K562 (cell line): Measurements from ENCODE around the gene RGL2. TPM values are rescaled to one million over a fixed set of nuclear protein-coding genes. Genes with fewer than 3 reads are reported as not detected.

ENCODE experiments used
- CBFA2T3 ChIP-seq: fragments of 450-650 bp; IDR thresholded peaks from 2 replicates; pipeline ENCODE4 v1.6.1; 2017
- CBX8 ChIP-seq: fragments of 200-600 bp; sonication (generic); IDR thresholded peaks from 2 replicates; pipeline ENCODE4 v1.6.1; 2012; ENCODE audit warnings: borderline replicate concordance, mixed run types, low read depth, mild to moderate bottlenecking, moderate library complexity, mixed read lengths, low read length, control low read depth, inconsistent platforms; ENCODE audit not compliant: poor library complexity, severe bottlenecking; ENCODE audit errors: extremely low read depth
- CC2D1A ChIP-seq: fragments of 450-650 bp; IDR thresholded peaks from 2 replicates; pipeline ENCODE4 v1.6.1; 2017; ENCODE audit warnings: mild to moderate bottlenecking
- DIDO1 ChIP-seq: fragments of 450-650 bp; IDR thresholded peaks from 2 replicates; pipeline ENCODE4 v1.6.1; 2016; ENCODE audit warnings: low read depth, missing biosample characterization, missing genetic modification characterization
- EGR1 ChIP-seq: fragments of 450-650 bp; conservative IDR thresholded peaks from 2 replicates; pipeline ENCODE4 v1.6.1; 2017; ENCODE audit warnings: mild to moderate bottlenecking
- GTF2E2 ChIP-seq: fragments of 200-800 bp; sonication (Bioruptor generic); IDR thresholded peaks from 2 replicates; pipeline ENCODE4 v1.6.1; 2016; ENCODE audit warnings: missing genetic modification characterization, missing compliant biosample characterization
- GTF2F1 ChIP-seq: IDR thresholded peaks from 2 replicates; pipeline ENCODE4 v1.6.1; 2011; ENCODE audit warnings: low read depth, low read length, improper control_type of control experiment
- HNRNPUL1 ChIP-seq: fragments of 200-400 bp; formaldehyde crosslinking; IDR thresholded peaks from 2 replicates; pipeline ENCODE4 v1.6.1; 2017; ENCODE audit warnings: low read length
- ILK ChIP-seq: fragments of 450-650 bp; IDR thresholded peaks from 2 replicates; pipeline ENCODE4 v1.6.1; 2016; ENCODE audit warnings: missing genetic modification characterization, low read depth, mild to moderate bottlenecking, missing compliant biosample characterization, moderate library complexity, borderline replicate concordance
- JUN ChIP-seq, 2 experiments: sonication (generic) in 1 of 2; formaldehyde crosslinking in 1 of 2; IDR thresholded peaks; 2 replicates each; pipeline versions ENCODE4 v1.6.1 to v1.8.0; 2012 to 2022; ENCODE audit warnings: borderline replicate concordance in 2 of 2, mild to moderate bottlenecking in 2 of 2, improper control_type of control experiment in 1 of 2, low read depth in 1 of 2, low read length in 1 of 2, missing genetic modification reagents in 1 of 2
- MAZ ChIP-seq, 2 experiments: fragments of 450-650 bp in 1 of 2; sonication (generic) in 1 of 2; formaldehyde crosslinking; IDR thresholded peaks in 1 of 2; conservative IDR thresholded peaks in 1 of 2; 2 replicates each; pipeline versions ENCODE4 v1.4.0 to v1.5.0; 2020; ENCODE audit warnings: mild to moderate bottlenecking in 1 of 2, missing genetic modification reagents in 1 of 2
- MIER1 ChIP-seq: fragments of 450-650 bp; IDR thresholded peaks from 2 replicates; pipeline ENCODE4 v1.6.1; 2016; ENCODE audit warnings: antibody characterized with exemption, mild to moderate bottlenecking, low read depth
- MXI1 ChIP-seq: IDR thresholded peaks from 2 replicates; pipeline ENCODE4 v1.6.1; 2011; ENCODE audit warnings: low read depth, mild to moderate bottlenecking, improper control_type of control experiment, low read length
- OTX1 ChIP-seq: fragments of 450-650 bp; formaldehyde crosslinking; IDR thresholded peaks from 2 replicates; pipeline ENCODE4 v1.4.0; 2022; ENCODE audit warnings: mild to moderate bottlenecking
- POLR2G ChIP-seq: fragments of 200-400 bp; formaldehyde crosslinking; IDR thresholded peaks from 2 replicates; pipeline ENCODE4 v1.6.1; 2017; ENCODE audit warnings: low read depth, mild to moderate bottlenecking, antibody characterized with exemption, low read length, moderate library complexity
- WHSC1 ChIP-seq: IDR thresholded peaks from one replicate; pipeline ENCODE4 v1.6.1; 2012; ENCODE audit warnings: low read length, control low read depth, inconsistent platforms
- ZBED1 ChIP-seq: IDR thresholded peaks from 2 replicates; pipeline ENCODE4 v1.6.1; 2014
- ZC3H8 ChIP-seq: fragments of 450-650 bp; IDR thresholded peaks from 2 replicates; pipeline ENCODE4 v1.6.1; 2017
- ZFP36 ChIP-seq: fragments of 150-350 bp; IDR thresholded peaks from 2 replicates; pipeline ENCODE4 v1.6.1; 2018; ENCODE audit warnings: low read length, low read depth; ENCODE audit not compliant: partially characterized antibody
- ZNF175 ChIP-seq: fragments of 200-800 bp; sonication (Bioruptor generic); IDR thresholded peaks from 2 replicates; pipeline ENCODE4 v1.6.1; 2016; ENCODE audit warnings: low read depth, mild to moderate bottlenecking, missing genetic modification characterization, missing compliant biosample characterization
- ZNF764 ChIP-seq: fragments of 250-450 bp; sonication (Bioruptor Pico); IDR thresholded peaks from 2 replicates; pipeline ENCODE4 v1.4.0; 2020; ENCODE audit warnings: low read depth, mild to moderate bottlenecking, moderate library complexity
- polyA plus RNA-seq, 8 experiments: library from polyadenylated mRNA; depleted of rRNA in 4 of 8; stranded (reverse) in 5 of 8; unstranded in 3 of 8; fragments of >200 nt; fragmentation: Nextera tagmentation in 2 of 8; fragmentation: Illumina TruSeq in 1 of 8; extraction: Ambion mirVana in 2 of 8; extraction: Trizol in 1 of 8; gene quantifications; 2 replicates each; pipeline versions ENCODE4 v1.2.1 to v1.2.3, GENCODE V29; 2011 to 2014; ENCODE audit warnings: inconsistent platforms in 1 of 8, missing spikeins in 1 of 8
- total RNA-seq, 7 experiments: library from RNA; depleted of rRNA in 6 of 7; stranded (reverse); fragments of >200 nt in 6 of 7; fragmentation: Illumina TruSeq in 2 of 7; extraction: Trizol in 2 of 7; gene quantifications; 2 replicates each; pipeline versions ENCODE4 v1.2.1 to v1.2.3, GENCODE V29; 2011 to 2021; ENCODE audit warnings: low replicate concordance in 1 of 7
- TF ChIP-seq, protein P1 (sequence below): fragments of 250-450 bp; sonication (Bioruptor Pico); IDR thresholded peaks from 2 replicates; pipeline ENCODE4 v1.4.0; 2020; ENCODE audit warnings: mild to moderate bottlenecking, moderate library complexity
- TF ChIP-seq, protein P2 (sequence below): fragments of 250-450 bp; sonication (Bioruptor Pico); IDR thresholded peaks from 2 replicates; pipeline ENCODE4 v1.4.0; 2020; ENCODE audit warnings: mild to moderate bottlenecking, moderate library complexity, borderline replicate concordance

The RGL2 gene
- total and polyA plus RNA-seq, 9 of the 15 experiments (the other 6 are each of a cell fraction or from before 2014, with no cell fraction given): 1.8 to 57.1 (median 19.5) TPM

- TF ChIP-seq ILK (no peak), ZNF764 (CRISPR knock-in tag) (peak; percentile 25; the same call in 1 of the 2 replicates), GTF2F1 (no peak), JUN (IDR thresholded peaks at IDR 0.05; ENCODE audit: borderline replicate concordance, low read depth, low read length) (peak; percentile 59; the same call in 1 of the 2 replicates), JUN (CRISPR knock-in tag; IDR thresholded peaks at IDR 0.05; ENCODE audit: borderline replicate concordance) (no peak), CC2D1A (peak; percentile 13; the same call in 1 of the 2 replicates), MXI1 (peak; percentile 35; the same call in 1 of the 2 replicates), MIER1 (no peak), OTX1 (peak; percentile 97), ZC3H8 (no peak), CBX8 (no peak), ZFP36 (peak; percentile 4), WHSC1 (no peak), MAZ (CRISPR knock-in tag; conservative IDR thresholded peaks at IDR 0.05 in 1 of 2, IDR thresholded peaks at IDR 0.05 in 1 of 2) (peak; percentile 93 to 97), ZNF175 (CRISPR knock-in tag) (no peak), CBFA2T3 (peak; percentile 38; the same call in 1 of the 2 replicates), EGR1 (peak; percentile 92), POLR2G (peak; percentile 91), GTF2E2 (tag) (no peak), ZBED1 (peak; percentile 89; the same call in 1 of the 2 replicates), DIDO1 (no peak), HNRNPUL1 (no peak)
- TF ChIP-seq, protein P1, sequence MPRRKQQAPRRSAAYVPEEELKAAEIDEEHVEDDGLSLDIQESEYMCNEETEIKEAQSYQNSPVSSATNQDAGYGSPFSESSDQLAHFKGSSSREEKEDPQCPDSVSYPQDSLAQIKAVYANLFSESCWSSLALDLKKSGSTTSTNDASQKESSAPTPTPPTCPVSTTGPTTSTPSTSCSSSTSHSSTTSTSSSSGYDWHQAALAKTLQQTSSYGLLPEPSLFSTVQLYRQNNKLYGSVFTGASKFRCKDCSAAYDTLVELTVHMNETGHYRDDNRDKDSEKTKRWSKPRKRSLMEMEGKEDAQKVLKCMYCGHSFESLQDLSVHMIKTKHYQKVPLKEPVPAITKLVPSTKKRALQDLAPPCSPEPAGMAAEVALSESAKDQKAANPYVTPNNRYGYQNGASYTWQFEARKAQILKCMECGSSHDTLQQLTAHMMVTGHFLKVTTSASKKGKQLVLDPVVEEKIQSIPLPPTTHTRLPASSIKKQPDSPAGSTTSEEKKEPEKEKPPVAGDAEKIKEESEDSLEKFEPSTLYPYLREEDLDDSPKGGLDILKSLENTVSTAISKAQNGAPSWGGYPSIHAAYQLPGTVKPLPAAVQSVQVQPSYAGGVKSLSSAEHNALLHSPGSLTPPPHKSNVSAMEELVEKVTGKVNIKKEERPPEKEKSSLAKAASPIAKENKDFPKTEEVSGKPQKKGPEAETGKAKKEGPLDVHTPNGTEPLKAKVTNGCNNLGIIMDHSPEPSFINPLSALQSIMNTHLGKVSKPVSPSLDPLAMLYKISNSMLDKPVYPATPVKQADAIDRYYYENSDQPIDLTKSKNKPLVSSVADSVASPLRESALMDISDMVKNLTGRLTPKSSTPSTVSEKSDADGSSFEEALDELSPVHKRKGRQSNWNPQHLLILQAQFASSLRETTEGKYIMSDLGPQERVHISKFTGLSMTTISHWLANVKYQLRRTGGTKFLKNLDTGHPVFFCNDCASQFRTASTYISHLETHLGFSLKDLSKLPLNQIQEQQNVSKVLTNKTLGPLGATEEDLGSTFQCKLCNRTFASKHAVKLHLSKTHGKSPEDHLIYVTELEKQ (CRISPR knock-in tag): no peak
- TF ChIP-seq, protein P2, sequence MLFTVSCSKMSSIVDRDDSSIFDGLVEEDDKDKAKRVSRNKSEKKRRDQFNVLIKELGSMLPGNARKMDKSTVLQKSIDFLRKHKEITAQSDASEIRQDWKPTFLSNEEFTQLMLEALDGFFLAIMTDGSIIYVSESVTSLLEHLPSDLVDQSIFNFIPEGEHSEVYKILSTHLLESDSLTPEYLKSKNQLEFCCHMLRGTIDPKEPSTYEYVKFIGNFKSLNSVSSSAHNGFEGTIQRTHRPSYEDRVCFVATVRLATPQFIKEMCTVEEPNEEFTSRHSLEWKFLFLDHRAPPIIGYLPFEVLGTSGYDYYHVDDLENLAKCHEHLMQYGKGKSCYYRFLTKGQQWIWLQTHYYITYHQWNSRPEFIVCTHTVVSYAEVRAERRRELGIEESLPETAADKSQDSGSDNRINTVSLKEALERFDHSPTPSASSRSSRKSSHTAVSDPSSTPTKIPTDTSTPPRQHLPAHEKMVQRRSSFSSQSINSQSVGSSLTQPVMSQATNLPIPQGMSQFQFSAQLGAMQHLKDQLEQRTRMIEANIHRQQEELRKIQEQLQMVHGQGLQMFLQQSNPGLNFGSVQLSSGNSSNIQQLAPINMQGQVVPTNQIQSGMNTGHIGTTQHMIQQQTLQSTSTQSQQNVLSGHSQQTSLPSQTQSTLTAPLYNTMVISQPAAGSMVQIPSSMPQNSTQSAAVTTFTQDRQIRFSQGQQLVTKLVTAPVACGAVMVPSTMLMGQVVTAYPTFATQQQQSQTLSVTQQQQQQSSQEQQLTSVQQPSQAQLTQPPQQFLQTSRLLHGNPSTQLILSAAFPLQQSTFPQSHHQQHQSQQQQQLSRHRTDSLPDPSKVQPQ (CRISPR knock-in tag): no peak
Measured at GRCh38 chr6:33276864-33277662, 21.7 kb downstream of the RGL2 start, which contains the start of gene B3GALT4 (continued).
